GM23338 (cell line): ENCODE data around the gene MKRN1. TPM values are rescaled to one million over a fixed set of nuclear protein-coding genes. Genes with fewer than 3 reads are reported as not detected.

ENCODE experiments used
- ATAC-seq: fragments of 200-7000 bp; cut with Tn5 transposase; 3 replicates; pipeline ENCODE4 v1.9.1; 2020
- DNase-seq: peaks from one replicate; pipeline ENCODE4 v3.0.0-alpha.2; 2015; ENCODE audit warnings: low spot score
- H2AFZ ChIP-seq: fragments of 200-600 bp; sonication (generic); 2 replicates; pipeline ENCODE4 v1.8.0; 2016; ENCODE audit warnings: antibody characterized with exemption, mild to moderate bottlenecking, moderate library complexity
- H3F3A ChIP-seq: fragments of 200-600 bp; sonication (generic); replicated peaks from 2 replicates; pipeline ENCODE4 v1.8.0; 2017; ENCODE audit warnings: antibody characterized with exemption, mixed run types, low read depth
- H3K27ac ChIP-seq: fragments of 200-600 bp; sonication (generic); 2 replicates; pipeline ENCODE4 v1.6.1; 2016; ENCODE audit warnings: low read depth
- H3K27me3 ChIP-seq: fragments of 200-600 bp; sonication (generic); 2 replicates; pipeline ENCODE4 v1.8.0; 2016; ENCODE audit warnings: mild to moderate bottlenecking, mixed run types, moderate library complexity; ENCODE audit not compliant: insufficient read depth
- H3K36me3 ChIP-seq: fragments of 200-600 bp; sonication (generic); 2 replicates; pipeline ENCODE4 v1.8.0; 2016; ENCODE audit warnings: mild to moderate bottlenecking; ENCODE audit not compliant: insufficient read depth
- H3K4me1 ChIP-seq: fragments of 200-600 bp; sonication (generic); 2 replicates; pipeline ENCODE4 v1.8.0; 2016; ENCODE audit warnings: mild to moderate bottlenecking, moderate library complexity; ENCODE audit not compliant: insufficient read depth
- H3K4me2 ChIP-seq: fragments of 200-600 bp; sonication (generic); 2 replicates; pipeline ENCODE4 v1.7.1; 2017; ENCODE audit warnings: mixed run types
- H3K4me3 ChIP-seq: fragments of 200-600 bp; sonication (generic); 2 replicates; pipeline ENCODE4 v1.6.1; 2016; ENCODE audit warnings: mixed run types
- H3K79me2 ChIP-seq: fragments of 200-600 bp; sonication (generic); replicated peaks from 2 replicates; pipeline ENCODE4 v1.8.0; 2017; ENCODE audit warnings: mild to moderate bottlenecking; ENCODE audit not compliant: insufficient read depth
- H3K9me2 ChIP-seq: fragments of 200-600 bp; sonication (generic); 2 replicates; pipeline ENCODE4 v1.8.0; 2017; ENCODE audit not compliant: insufficient read depth
- H4K20me1 ChIP-seq: fragments of 200-600 bp; sonication (generic); replicated peaks from 2 replicates; pipeline ENCODE4 v1.8.0; 2017; ENCODE audit warnings: mild to moderate bottlenecking; ENCODE audit not compliant: insufficient read depth
- H3K27ac Mint-ChIP-seq: 2 replicates; pipeline ENCODE4 v1.8.0; 2020; ENCODE audit warnings: inconsistent platforms, mild to moderate bottlenecking, moderate library complexity, mixed read lengths
- H3K27me3 Mint-ChIP-seq: 3 replicates; pipeline ENCODE4 v1.8.0; 2022; ENCODE audit warnings: low read depth, mild to moderate bottlenecking, moderate library complexity, mixed read lengths, inconsistent platforms; ENCODE audit not compliant: insufficient read depth, poor library complexity
- H3K36me3 Mint-ChIP-seq: 3 replicates; pipeline ENCODE4 v1.8.0; 2021; ENCODE audit warnings: low read depth, mild to moderate bottlenecking, inconsistent platforms, moderate library complexity, mixed read lengths
- H3K4me1 Mint-ChIP-seq: 3 replicates; pipeline ENCODE4 v1.8.0; 2020; ENCODE audit warnings: mild to moderate bottlenecking, inconsistent platforms, mixed read lengths
- H3K4me3 Mint-ChIP-seq: 3 replicates; pipeline ENCODE4 v1.8.0; 2021; ENCODE audit warnings: moderate library complexity, mild to moderate bottlenecking, inconsistent platforms, mixed read lengths
- H3K9me3 Mint-ChIP-seq: 3 replicates; pipeline ENCODE4 v1.8.0; 2020; ENCODE audit warnings: moderate library complexity, mild to moderate bottlenecking, inconsistent platforms, mixed read lengths
- CREB1 ChIP-seq: fragments of 250-450 bp; sonication (Bioruptor Pico); IDR thresholded peaks from 2 replicates; pipeline ENCODE4 v1.5.0; 2020; ENCODE audit warnings: low read depth, mild to moderate bottlenecking, moderate library complexity
- CTCF ChIP-seq, 2 experiments: fragments of 200-600 bp in 1 of 2; sonication (generic) in 1 of 2; conservative IDR thresholded peaks; 2 replicates each; pipeline versions ENCODE4 v1.5.1 to v1.6.1; 2016 to 2017; ENCODE audit warnings: antibody characterized with exemption in 2 of 2, low read depth in 2 of 2, mild to moderate bottlenecking in 2 of 2, moderate library complexity in 1 of 2
- ETS1 ChIP-seq: IDR thresholded peaks from 2 replicates; pipeline ENCODE4 v1.6.1; 2016; ENCODE audit warnings: antibody characterized with exemption
- EZH2 ChIP-seq: fragments of 200-600 bp; sonication (generic); IDR thresholded peaks from one replicate; pipeline ENCODE4 v1.8.0; 2017; ENCODE audit warnings: antibody characterized with exemption, mild to moderate bottlenecking, low read depth; ENCODE audit not compliant: unreplicated experiment
- NANOG ChIP-seq: IDR thresholded peaks from 2 replicates; pipeline ENCODE4 v1.6.1; 2016; ENCODE audit warnings: antibody characterized with exemption, borderline replicate concordance
- POLR2AphosphoS5 ChIP-seq: IDR thresholded peaks from 2 replicates; pipeline ENCODE4 v1.6.1; 2016; ENCODE audit warnings: antibody characterized with exemption, low read depth
- REST ChIP-seq: IDR thresholded peaks from one replicate; pipeline ENCODE4 v1.6.1; 2018; ENCODE audit warnings: antibody characterized with exemption; ENCODE audit not compliant: unreplicated experiment
- ZNF114 ChIP-seq: fragments of 250-450 bp; sonication (Bioruptor Pico); IDR thresholded peaks from 2 replicates; pipeline ENCODE4 v1.5.0; 2020; ENCODE audit warnings: mild to moderate bottlenecking, moderate library complexity
- ZNF331 ChIP-seq: fragments of 250-450 bp; sonication (Bioruptor Pico); IDR thresholded peaks from 2 replicates; pipeline ENCODE4 v1.5.0; 2020; ENCODE audit warnings: low read depth, mild to moderate bottlenecking, moderate library complexity
- long read RNA-seq: library from polyadenylated mRNA; unstranded; transcript quantifications from one replicate; pipeline ENCODE4 v2.0.0, GENCODE V29; 2020; ENCODE audit not compliant: unreplicated experiment
- polyA plus RNA-seq: library from polyadenylated mRNA; unstranded; fragments of >200 nt; fragmentation: Nextera tagmentation; extraction: Ambion mirVana; gene quantifications from 2 replicates; pipeline ENCODE4 v1.2.1, GENCODE V29; 2016
- total RNA-seq: library from RNA; depleted of rRNA; stranded (reverse); fragments of >200 nt; shearing (Covaris generic); gene quantifications from 2 replicates; pipeline ENCODE4 v1.2.3, GENCODE V29; 2014; rRNA removed

MKRN1 gene
- 86.8 and 102 TPM in 2 replicates for total RNA-seq
- polyA plus RNA-seq, result 63.5 and 65.0 TPM in 2 replicates
- long read RNA-seq, transcript MKRN1-201 (8 exons, 3,151 nt), result major isoform, 27 of 44 reads
- long read RNA-seq, transcript MKRN1-202 (5 exons, 1,601 nt), result minor isoform, 9 of 44 reads
- long read RNA-seq, partial matches to known transcripts, result 1 of 44 reads
- long read RNA-seq, other reads (novel, unspliced or antisense), result 6 of 44 reads

GRCh38 chr7:140479062-140479738 is at the start of gene MKRN1:
Gene MKRN1, minus strand, starts transcription at chr7:140479505. Its CDS starts 161 bp downstream, at chr7:140479344.
- H3F3A ChIP-seq, result peaks cover 7% of the 10 kb centered on the region
- peaks cover 45% of the 10 kb centered on the region for H3K79me2 ChIP-seq
- no peaks in the 10 kb centered on the region for H3K9me2 ChIP-seq
- peak within 1 kb of the TSS; percentile 95 for H3K4me3 ChIP-seq
- H3K4me1 ChIP-seq, result peaks cover 23% of the 10 kb centered on the region
- H3K36me3 ChIP-seq, result no peaks in the 10 kb centered on the region
- H3K27ac ChIP-seq, result peak within 1 kb of the TSS; percentile 98
- H3K4me3 Mint-ChIP-seq, result peak within 1 kb of the TSS; percentile 100
- TF ChIP-seq ETS1 (peak; percentile 76), CREB1 (CRISPR knock-in tag) (peak; percentile 69; the same call in 1 of the 2 replicates), ZNF114 (CRISPR knock-in tag) (no peak), ZNF331 (no peak), NANOG (no peak), EZH2 (no peak), CTCF (conservative IDR thresholded peaks at IDR 0.05; ENCODE audit: low read depth in 2 of 2) (no peak), REST (peak; percentile 23), POLR2AphosphoS5 (peak; percentile 95)
- H3K36me3 Mint-ChIP-seq, result peaks cover 6% of the 10 kb centered on the region; the same call in 1 of the 3 replicates
- peak; percentile 99 for DNase-seq
- no peaks in the 10 kb centered on the region; the same call in 2 of the 3 replicates for H3K9me3 Mint-ChIP-seq
- 0 out of 2 replicates have a peak, but pooled peaks cover 3% of the 10 kb centered on the region for H4K20me1 ChIP-seq
- peak within 1 kb of the TSS; percentile 99 for H3K27ac Mint-ChIP-seq
- H3K4me2 ChIP-seq, result peak within 1 kb of the TSS; percentile 85
- peak; percentile 91 for ATAC-seq
- peaks cover 11% of the 10 kb centered on the region for H3K27me3 Mint-ChIP-seq
- peak within 1 kb of the TSS; percentile 86 for H2AFZ ChIP-seq
- peaks cover 36% of the 10 kb centered on the region for H3K4me1 Mint-ChIP-seq
- no peaks in the 10 kb centered on the region for H3K27me3 ChIP-seq
